Gastrocnemius medialis (tissue), 4 donors: ENCODE measurements around the gene ARHGEF5.
"Not testable (repeated sequence)": the region's sequence is repeated elsewhere in the genome, so short reads cannot be mapped to it uniquely, and the experiment has no call there.

Experiments
- POLR2A ChIP-seq, 2 donors: fragments of 450-650 bp; IDR thresholded peaks; one replicate each; pipeline ENCODE4 v1.6.1; 2017; ENCODE audit warnings: antibody characterized with exemption in 2 of 2, mild to moderate bottlenecking in 2 of 2, moderate library complexity in 2 of 2
- TF ChIP-seq, protein P1 (sequence below), 5 experiments: fragments of 450-650 bp in 3 of 5; fragments of 200-600 bp in 2 of 5; sonication (generic) in 2 of 5; IDR thresholded peaks in 4 of 5; conservative IDR thresholded peaks in 1 of 5; 1 replicate in 4 of 5; 2 replicates in 1 of 5; pipeline ENCODE4 v1.5.1; 2016 to 2019; ENCODE audit warnings: antibody characterized with exemption in 5 of 5, mild to moderate bottlenecking in 3 of 5, moderate library complexity in 3 of 5

DNA sequence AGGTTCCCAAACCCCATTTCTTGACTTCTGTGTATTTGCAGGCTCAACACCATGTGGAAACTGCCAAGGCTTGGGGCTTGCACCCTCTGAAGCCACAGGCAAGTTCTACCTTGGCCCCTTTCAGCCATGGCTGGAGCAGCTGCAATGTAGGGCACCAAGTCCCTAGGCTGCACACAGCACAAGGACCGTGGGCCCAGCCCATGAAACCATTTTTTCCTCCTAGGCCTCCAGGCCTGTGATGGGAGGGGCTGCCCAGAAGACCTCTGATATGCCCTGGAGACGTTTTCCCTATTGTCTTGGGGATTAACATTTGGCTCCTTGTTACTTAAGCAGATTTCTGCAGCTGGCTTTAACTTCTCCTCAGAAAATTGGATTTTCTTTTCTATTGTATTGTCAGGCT lies 72.3 kb downstream of the ARHGEF5 start:
- TF ChIP-seq, protein P1, sequence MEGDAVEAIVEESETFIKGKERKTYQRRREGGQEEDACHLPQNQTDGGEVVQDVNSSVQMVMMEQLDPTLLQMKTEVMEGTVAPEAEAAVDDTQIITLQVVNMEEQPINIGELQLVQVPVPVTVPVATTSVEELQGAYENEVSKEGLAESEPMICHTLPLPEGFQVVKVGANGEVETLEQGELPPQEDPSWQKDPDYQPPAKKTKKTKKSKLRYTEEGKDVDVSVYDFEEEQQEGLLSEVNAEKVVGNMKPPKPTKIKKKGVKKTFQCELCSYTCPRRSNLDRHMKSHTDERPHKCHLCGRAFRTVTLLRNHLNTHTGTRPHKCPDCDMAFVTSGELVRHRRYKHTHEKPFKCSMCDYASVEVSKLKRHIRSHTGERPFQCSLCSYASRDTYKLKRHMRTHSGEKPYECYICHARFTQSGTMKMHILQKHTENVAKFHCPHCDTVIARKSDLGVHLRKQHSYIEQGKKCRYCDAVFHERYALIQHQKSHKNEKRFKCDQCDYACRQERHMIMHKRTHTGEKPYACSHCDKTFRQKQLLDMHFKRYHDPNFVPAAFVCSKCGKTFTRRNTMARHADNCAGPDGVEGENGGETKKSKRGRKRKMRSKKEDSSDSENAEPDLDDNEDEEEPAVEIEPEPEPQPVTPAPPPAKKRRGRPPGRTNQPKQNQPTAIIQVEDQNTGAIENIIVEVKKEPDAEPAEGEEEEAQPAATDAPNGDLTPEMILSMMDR (IDR thresholded peaks at IDR 0.05 in 4 of 5, conservative IDR thresholded peaks at IDR 0.05 in 1 of 5): not testable (repeated sequence)
- not testable (repeated sequence) for TF ChIP-seq POLR2A (IDR thresholded peaks at IDR 0.05)
